Measurements from ENCODE around the gene SHMT1. TPM values are rescaled to one million over a fixed set of nuclear protein-coding genes. Genes with fewer than 3 reads are reported as not detected.
"Not testable (repeated sequence)": the region's sequence is repeated elsewhere in the genome, so short reads cannot be mapped to it uniquely, and the experiment has no call there.

SHMT1 gene
- total and polyA plus RNA-seq, 2 donors from 2014 or later, result 162 to 241 TPM

- H3K9ac ChIP-seq (ENCODE audit: low read length in 3 of 3), result no peak within 1 kb of the TSS
- H3K27me3 ChIP-seq (ENCODE audit: control insufficient read depth, insufficient read depth, low read length), result no peaks in the 10 kb centered on the region
- H3K27ac ChIP-seq (ENCODE audit: low read depth in 2 of 2, low read length in 2 of 2), result peak within 1 kb of the TSS; percentile 20 to 77
- H3K4me3 ChIP-seq (ENCODE audit: low read length in 3 of 3), result no peak within 1 kb of the TSS
- no peaks in the 10 kb centered on the region for H3K36me3 ChIP-seq (ENCODE audit: control insufficient read depth in 2 of 3, insufficient read depth in 3 of 3, low read length in 3 of 3)
- H3K4me1 ChIP-seq (ENCODE audit: control insufficient read depth in 2 of 3, insufficient read depth in 2 of 3, low read depth in 1 of 3, low read length in 3 of 3), result peaks cover 0 to 10% (median 9%) of the 10 kb centered on the region in 3 donors
- H3K9me3 ChIP-seq (ENCODE audit: control insufficient read depth in 2 of 3, insufficient read depth in 1 of 3, low read length in 3 of 3), result no peaks in the 10 kb centered on the region
- FAIRE-seq (no peak), DNase-seq (peak; percentile 41 to 92 (median 62))
- no peak for TF ChIP-seq CTCF (IDR thresholded peaks at IDR 0.05; ENCODE audit: borderline replicate concordance, extremely low read depth, insufficient read depth)
- intact Hi-C loops (cut with DNase I), result no loop called here
Observed at GRCh38 chr17:18377437-18378204, 14.3 kb upstream of the SHMT1 start, which contains the start of gene EVPLL. EVPLL (plus strand) TSS chr17:18377778; CDS start chr17:18380938, 3,160 bp downstream.

GRCh38 chr17:18374216-18374615 lies 10.9 kb upstream of the SHMT1 start:
- intact Hi-C loops (cut with DNase I), result no loop called here
- DNase-seq (no peak), FAIRE-seq (no peak)
- H3K4me1 ChIP-seq (ENCODE audit: control insufficient read depth in 2 of 3, insufficient read depth in 2 of 3, low read depth in 1 of 3, low read length in 3 of 3), result peaks cover 0 to 10% (median 9%) of the 10 kb centered on the region in 3 donors
- H3K9me3 ChIP-seq (ENCODE audit: control insufficient read depth in 2 of 3, insufficient read depth in 1 of 3, low read length in 3 of 3), result no peaks in the 10 kb centered on the region
- no peak overlapping the region for H3K27ac ChIP-seq (ENCODE audit: low read depth in 2 of 2, low read length in 2 of 2)
- TF ChIP-seq CTCF (IDR thresholded peaks at IDR 0.05; ENCODE audit: borderline replicate concordance, extremely low read depth, insufficient read depth), result no peak
- no peaks in the 10 kb centered on the region for H3K27me3 ChIP-seq (ENCODE audit: control insufficient read depth, insufficient read depth, low read length)
- H3K36me3 ChIP-seq (ENCODE audit: control insufficient read depth in 2 of 3, insufficient read depth in 3 of 3, low read length in 3 of 3), result no peaks in the 10 kb centered on the region
- H3K4me3 ChIP-seq (ENCODE audit: low read length in 3 of 3), result no peak overlapping the region
- H3K9ac ChIP-seq (ENCODE audit: low read length in 3 of 3), result no peak overlapping the region

GRCh38 chr17:18373181-18373580 lies 9.8 kb upstream of the SHMT1 start:
- H3K4me1 ChIP-seq (ENCODE audit: control insufficient read depth in 2 of 3, insufficient read depth in 2 of 3, low read depth in 1 of 3, low read length in 3 of 3); H3K4me3 ChIP-seq (ENCODE audit: low read length in 3 of 3); H3K27me3 ChIP-seq (ENCODE audit: control insufficient read depth, insufficient read depth, low read length); intact Hi-C loops (cut with DNase I); H3K27ac ChIP-seq (ENCODE audit: low read depth in 2 of 2, low read length in 2 of 2); H3K9ac ChIP-seq (ENCODE audit: low read length in 3 of 3); FAIRE-seq; H3K36me3 ChIP-seq (ENCODE audit: control insufficient read depth in 2 of 3, insufficient read depth in 3 of 3, low read length in 3 of 3); DNase-seq; H3K9me3 ChIP-seq (ENCODE audit: control insufficient read depth in 2 of 3, insufficient read depth in 1 of 3, low read length in 3 of 3): not testable (repeated sequence)

- Histone ChIP-seq H3K4me1 (ENCODE audit: control insufficient read depth in 2 of 3, insufficient read depth in 2 of 3, low read depth in 1 of 3, low read length in 3 of 3) (no peaks in the 10 kb centered on the region), H3K9ac (ENCODE audit: low read length in 3 of 3) (no peak overlapping the region), H3K27me3 (ENCODE audit: control insufficient read depth, insufficient read depth, low read length) (no peaks in the 10 kb centered on the region), H3K27ac (ENCODE audit: low read depth in 2 of 2, low read length in 2 of 2) (no peak overlapping the region), H3K36me3 (ENCODE audit: control insufficient read depth in 2 of 3, insufficient read depth in 3 of 3, low read length in 3 of 3) (no peaks in the 10 kb centered on the region), H3K9me3 (ENCODE audit: control insufficient read depth in 2 of 3, insufficient read depth in 1 of 3, low read length in 3 of 3) (no peaks in the 10 kb centered on the region), H3K4me3 (ENCODE audit: low read length in 3 of 3) (no peak overlapping the region)
- DNase-seq, result no peak
- intact Hi-C loops (cut with DNase I), result no loop called here
- no peak for FAIRE-seq
- TF ChIP-seq CTCF (IDR thresholded peaks at IDR 0.05; ENCODE audit: borderline replicate concordance, extremely low read depth, insufficient read depth), result no peak
Observed at GRCh38 chr17:18371455-18371854, 8.1 kb upstream of the SHMT1 start.

Data from kidney (tissue), 14 donors.